GM12878 (cell line): Measurements from ENCODE around the gene PHACTR3. TPM values are rescaled to one million over a fixed set of nuclear protein-coding genes. Genes with fewer than 3 reads are reported as not detected.

ENCODE experiments used
- ATAC-seq: fragments of 200-7000 bp; cut with Tn5 transposase; 3 replicates; pipeline ENCODE4 v1.9.1; 2020; ENCODE audit warnings: mild to moderate bottlenecking, moderate library complexity
- BruUV-seq: library from RNA; stranded (reverse); fragments of 400-500 nt; replicated peaks from 2 replicates; lab custom pipeline; 2021; lab: Mats Ljungman, UMichigan
- CTCF ChIA-PET: fragments of 300-600 bp; sonication (Branson Sonifier 250); formaldehyde crosslinking; extraction: SDS; loops from one replicate; lab custom pipeline; 2021; ENCODE audit warnings: inconsistent platforms; lab: Yijun Ruan, JAX
- POLR2A ChIA-PET: fragments of 350-600 bp; formaldehyde crosslinking; extraction: SDS; loops from one replicate; lab custom pipeline; 2021; ENCODE audit warnings: inconsistent platforms; lab: Charles Lee
- RAD21 ChIA-PET: fragments of 300-600 bp; sonication (Branson Sonifier 250); formaldehyde crosslinking; loops from one replicate; lab custom pipeline; 2023; ENCODE audit warnings: antibody characterized with exemption; ENCODE audit not compliant: unreplicated experiment; lab: Charles Lee
- SMC1A ChIA-PET: fragments of 300-600 bp; sonication (Branson Sonifier 250); formaldehyde crosslinking; loops from one replicate; lab custom pipeline; 2023; ENCODE audit not compliant: unreplicated experiment, uncharacterized antibody; lab: Charles Lee
- DNase-seq: peaks from one replicate; pipeline ENCODE4 v3.0.0-alpha.2; 2011; ENCODE audit warnings: low read depth, low spot score
- FAIRE-seq: peaks from 3 replicates; lab custom pipeline; 2011; peaks lifted over from hg19 to GRCh38; lab: Jason Lieb, UNC
- H2AFZ ChIP-seq: 2 replicates; pipeline ENCODE4 v1.6.0; 2011; ENCODE audit warnings: low read depth, low read length, control low read depth; ENCODE audit not compliant: control insufficient read depth
- H3K27ac ChIP-seq: 2 replicates; pipeline ENCODE4 v1.5.1; 2011; ENCODE audit warnings: control low read depth; ENCODE audit not compliant: control insufficient read depth, insufficient read depth
- H3K27me3 ChIP-seq, 2 experiments: replicated peaks in 1 of 2; 2 replicates each; pipeline versions ENCODE4 v1.6.0 to v1.6.1; 2011; ENCODE audit warnings: low read length in 1 of 2; ENCODE audit not compliant: control insufficient read depth in 2 of 2, insufficient read depth in 2 of 2
- H3K36me3 ChIP-seq, 2 experiments: 2 replicates each; pipeline ENCODE4 v1.5.1; 2011; ENCODE audit warnings: low read length in 1 of 2; ENCODE audit not compliant: control insufficient read depth in 2 of 2, insufficient read depth in 2 of 2
- H3K4me1 ChIP-seq: 2 replicates; pipeline ENCODE4 v1.6.1; 2011; ENCODE audit warnings: mild to moderate bottlenecking, low read length, moderate library complexity, mixed read lengths; ENCODE audit not compliant: control insufficient read depth, insufficient read depth
- H3K4me2 ChIP-seq: 2 replicates; pipeline ENCODE4 v1.6.0; 2011; ENCODE audit warnings: control low read depth; ENCODE audit not compliant: control insufficient read depth, insufficient read depth
- H3K4me3 ChIP-seq: fragments of 200-600 bp; sonication (generic); 2 replicates; pipeline ENCODE4 v1.5.1; 2016
- H3K79me2 ChIP-seq: 2 replicates; pipeline ENCODE4 v1.6.0; 2011; ENCODE audit warnings: low read length; ENCODE audit not compliant: control insufficient read depth, insufficient read depth
- H3K9ac ChIP-seq: 2 replicates; pipeline ENCODE4 v1.8.0; 2011; ENCODE audit warnings: low read length, control low read depth, mixed read lengths; ENCODE audit not compliant: control insufficient read depth, insufficient read depth
- H3K9me3 ChIP-seq: replicated peaks from 3 replicates; pipeline ENCODE4 v1.5.1; 2011; ENCODE audit warnings: mild to moderate bottlenecking, low read length; ENCODE audit not compliant: control insufficient read depth, insufficient read depth
- H4K20me1 ChIP-seq: 2 replicates; pipeline ENCODE4 v1.6.0; 2011; ENCODE audit not compliant: control insufficient read depth, insufficient read depth
- BHLHE40 ChIP-seq, 2 experiments: fragments of 450-650 bp in 1 of 2; IDR thresholded peaks; 2 replicates each; pipeline ENCODE4 v1.6.1; 2011 to 2017; ENCODE audit warnings: low read depth in 2 of 2, borderline replicate concordance in 1 of 2, improper control_type of control experiment in 1 of 2, low read length in 1 of 2, mild to moderate bottlenecking in 1 of 2
- E2F8 ChIP-seq: fragments of 450-650 bp; IDR thresholded peaks from 2 replicates; pipeline ENCODE4 v1.6.1; 2018; ENCODE audit warnings: mild to moderate bottlenecking, low read depth, moderate library complexity; ENCODE audit not compliant: partially characterized antibody
- IKZF1 ChIP-seq: fragments of 450-650 bp; conservative IDR thresholded peaks from 2 replicates; pipeline ENCODE4 v1.6.1; 2017; ENCODE audit warnings: antibody characterized with exemption, mild to moderate bottlenecking
- MEF2B ChIP-seq: fragments of 450-650 bp; IDR thresholded peaks from 2 replicates; pipeline ENCODE4 v1.6.1; 2018; ENCODE audit warnings: mild to moderate bottlenecking, moderate library complexity; ENCODE audit not compliant: partially characterized antibody, poor library complexity, severe bottlenecking
- NFIC ChIP-seq: IDR thresholded peaks from 2 replicates; pipeline ENCODE4 v1.6.1; 2012; ENCODE audit warnings: low read depth, mild to moderate bottlenecking, inconsistent platforms, low read length, moderate library complexity
- POLR2AphosphoS5 ChIP-seq: IDR thresholded peaks from 2 replicates; pipeline ENCODE4 v1.6.1; 2011; ENCODE audit warnings: mild to moderate bottlenecking, low read length, inconsistent platforms
- RB1 ChIP-seq: fragments of 450-650 bp; formaldehyde crosslinking; IDR thresholded peaks from 2 replicates; pipeline ENCODE4 v1.6.1; 2017; ENCODE audit warnings: mild to moderate bottlenecking, borderline replicate concordance
- RCOR1 ChIP-seq: conservative IDR thresholded peaks from 2 replicates; pipeline ENCODE4 v1.6.1; 2012; ENCODE audit warnings: low read depth, low read length, improper control_type of control experiment
- REST ChIP-seq: IDR thresholded peaks from 2 replicates; pipeline ENCODE4 v1.6.1; 2012; ENCODE audit warnings: mild to moderate bottlenecking, low read depth, low read length
- SMAD1 ChIP-seq: fragments of 450-650 bp; IDR thresholded peaks from 2 replicates; pipeline ENCODE4 v1.6.1; 2018; ENCODE audit warnings: mild to moderate bottlenecking, low read depth; ENCODE audit not compliant: partially characterized antibody
- SMARCA5 ChIP-seq: fragments of 450-650 bp; IDR thresholded peaks from 2 replicates; pipeline ENCODE4 v1.6.1; 2017; ENCODE audit warnings: mild to moderate bottlenecking
- SMC3 ChIP-seq: IDR thresholded peaks from 2 replicates; pipeline ENCODE4 v1.6.1; 2011; ENCODE audit warnings: low read length, improper control_type of control experiment, borderline replicate concordance
- TCF12 ChIP-seq: IDR thresholded peaks from 2 replicates; pipeline ENCODE4 v1.6.1; 2011; ENCODE audit warnings: low read depth, mild to moderate bottlenecking, low read length
- ZBTB11 ChIP-seq: fragments of 450-650 bp; formaldehyde crosslinking; IDR thresholded peaks from 2 replicates; pipeline ENCODE4 v1.5.0; 2022; ENCODE audit warnings: mild to moderate bottlenecking, missing genetic modification characterization
- WGBS: methylation state at CpG from one replicate; pipeline ENCODE4 v1.1.6; 2016; ENCODE audit warnings: low lambda C conversion rate; ENCODE audit not compliant: insufficient replicate concordance, insufficient coverage; ENCODE audit errors: missing lambda C conversion rate; 5-methylcytosine and 5-hydroxymethylcytosine counted together
- in situ Hi-C: fragments of 300-500 bp; cut with MboI; formaldehyde crosslinking; loops from 9 replicates; pipeline ENCODE4 v1.14.3; 2018; ENCODE audit warnings: mixed read lengths
- intact Hi-C: fragments of 100-400 bp; cut with micrococcal nuclease; formaldehyde crosslinking; loops from one replicate; pipeline ENCODE4 v1.14.2; 2022; ENCODE audit not compliant: unreplicated experiment
- polyA plus RNA-seq, 11 experiments: library from polyadenylated mRNA; depleted of rRNA in 4 of 11; unstranded in 6 of 11; stranded (reverse) in 5 of 11; fragments of >200 nt; fragmentation: Nextera tagmentation in 4 of 11; fragmentation: Illumina TruSeq in 1 of 11; extraction: Ambion mirVana in 4 of 11; extraction: Trizol in 1 of 11; gene quantifications; 1 replicate in 1 of 11; 2 replicates in 10 of 11; pipeline versions ENCODE4 v1.2.1 to v1.2.3, GENCODE V29; 2011 to 2016; ENCODE audit warnings: inconsistent platforms in 2 of 11, missing spikeins in 2 of 11, low read depth in 1 of 11
- total RNA-seq, 4 experiments: library from RNA; depleted of rRNA in 3 of 4; stranded (reverse); fragments of >200 nt in 3 of 4; fragmentation: Illumina TruSeq in 1 of 4; extraction: Trizol in 1 of 4; gene quantifications; 2 replicates each; pipeline versions ENCODE4 v1.2.1 to v1.2.3, GENCODE V29; 2013 to 2021

The PHACTR3 gene
- total and polyA plus RNA-seq, 10 of the 15 experiments (the other 5 are each of a cell fraction or from before 2014, with no cell fraction given) = 0.17 to 2.7 (median 0.27) TPM; not detected in 1

GRCh38 chr20:59830665-59831023 is 226.3 kb downstream of the PHACTR3 start:
- no peak for FAIRE-seq
- POLR2A ChIA-PET = interaction anchor here (1.0 kb wide), 1 partner anchor 9 kb away, joined by 3 read pairs; no protein-coding TSS in a partner anchor
- TF ChIP-seq REST (no peak), E2F8 (no peak), SMARCA5 (no peak), POLR2AphosphoS5 (no peak), RB1 (no peak), NFIC (no peak), SMC3 (no peak), TCF12 (no peak), RCOR1 (no peak), BHLHE40 (IDR thresholded peaks at IDR 0.05; ENCODE audit: borderline replicate concordance in 1 of 2, low read depth in 2 of 2, low read length in 1 of 2) (no peak), SMAD1 (no peak), IKZF1 (no peak), ZBTB11 (CRISPR knock-in tag) (no peak), MEF2B (no peak)
- no peak for ATAC-seq
- intact Hi-C loops (no loop called here), in situ Hi-C loops (no loop called here)
- no peak overlapping the region for H2AFZ ChIP-seq
- no peak overlapping the region for H3K4me3 ChIP-seq
- 40% methylated on average over 5 of the region's 6 CpGs for WGBS
- H3K4me1 ChIP-seq = peaks cover 11% of the 10 kb centered on the region
- RAD21 ChIA-PET = interaction anchor here (1.2 kb wide), 1 partner anchor 47 kb away, joined by 3 read pairs; no protein-coding TSS in a partner anchor
- no peak overlapping the region for H3K27ac ChIP-seq
- H3K9me3 ChIP-seq = no peaks in the 10 kb centered on the region
- BruUV-seq = no TSS peak
- no peaks in the 10 kb centered on the region for H3K36me3 ChIP-seq
- DNase-seq = no peak
- no peaks in the 10 kb centered on the region for H4K20me1 ChIP-seq
- no peak overlapping the region for H3K9ac ChIP-seq
- no peaks in the 10 kb centered on the region for H3K79me2 ChIP-seq
- CTCF ChIA-PET = interaction anchor here (1.4 kb wide), 1 partner anchor 104 kb away, joined by 3 read pairs; no protein-coding TSS in a partner anchor
- no peak overlapping the region for H3K4me2 ChIP-seq
- SMC1A ChIA-PET = interaction anchor here (2.0 kb wide), 1 partner anchor 47 kb away, joined by 6 read pairs; no protein-coding TSS in a partner anchor
- peaks cover 0 to 2% of the 10 kb centered on the region in 2 experiments; a peak in 2 of 4 replicates for H3K27me3 ChIP-seq
